ENCODE measurements around the gene NFIA.

- TF ChIP-seq LARP7 (IDR thresholded peaks at IDR 0.05) (no peak), ZHX1 (conservative IDR thresholded peaks at IDR 0.05; ENCODE audit: low read length) (no peak), NBN (IDR thresholded peaks at IDR 0.05; ENCODE audit: low read depth) (no peak), TBP (optimal IDR thresholded peaks at IDR 0.05; ENCODE audit: low read depth, low read length) (no peak), POLR2A (conservative IDR thresholded peaks at IDR 0.05) (no peak), CBX5 (IDR thresholded peaks at IDR 0.05; ENCODE audit: borderline replicate concordance, low read depth) (no peak), EZH2 (IDR thresholded peaks at IDR 0.05; ENCODE audit: borderline replicate concordance, low read depth, low read length) (no peak), ATF7 (IDR thresholded peaks at IDR 0.05) (no peak)
- TF ChIP-seq, protein P1, sequence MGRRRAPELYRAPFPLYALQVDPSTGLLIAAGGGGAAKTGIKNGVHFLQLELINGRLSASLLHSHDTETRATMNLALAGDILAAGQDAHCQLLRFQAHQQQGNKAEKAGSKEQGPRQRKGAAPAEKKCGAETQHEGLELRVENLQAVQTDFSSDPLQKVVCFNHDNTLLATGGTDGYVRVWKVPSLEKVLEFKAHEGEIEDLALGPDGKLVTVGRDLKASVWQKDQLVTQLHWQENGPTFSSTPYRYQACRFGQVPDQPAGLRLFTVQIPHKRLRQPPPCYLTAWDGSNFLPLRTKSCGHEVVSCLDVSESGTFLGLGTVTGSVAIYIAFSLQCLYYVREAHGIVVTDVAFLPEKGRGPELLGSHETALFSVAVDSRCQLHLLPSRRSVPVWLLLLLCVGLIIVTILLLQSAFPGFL (CRISPR knock-in tag; IDR thresholded peaks at IDR 0.05), result no peak
- TF ChIP-seq, protein P2, sequence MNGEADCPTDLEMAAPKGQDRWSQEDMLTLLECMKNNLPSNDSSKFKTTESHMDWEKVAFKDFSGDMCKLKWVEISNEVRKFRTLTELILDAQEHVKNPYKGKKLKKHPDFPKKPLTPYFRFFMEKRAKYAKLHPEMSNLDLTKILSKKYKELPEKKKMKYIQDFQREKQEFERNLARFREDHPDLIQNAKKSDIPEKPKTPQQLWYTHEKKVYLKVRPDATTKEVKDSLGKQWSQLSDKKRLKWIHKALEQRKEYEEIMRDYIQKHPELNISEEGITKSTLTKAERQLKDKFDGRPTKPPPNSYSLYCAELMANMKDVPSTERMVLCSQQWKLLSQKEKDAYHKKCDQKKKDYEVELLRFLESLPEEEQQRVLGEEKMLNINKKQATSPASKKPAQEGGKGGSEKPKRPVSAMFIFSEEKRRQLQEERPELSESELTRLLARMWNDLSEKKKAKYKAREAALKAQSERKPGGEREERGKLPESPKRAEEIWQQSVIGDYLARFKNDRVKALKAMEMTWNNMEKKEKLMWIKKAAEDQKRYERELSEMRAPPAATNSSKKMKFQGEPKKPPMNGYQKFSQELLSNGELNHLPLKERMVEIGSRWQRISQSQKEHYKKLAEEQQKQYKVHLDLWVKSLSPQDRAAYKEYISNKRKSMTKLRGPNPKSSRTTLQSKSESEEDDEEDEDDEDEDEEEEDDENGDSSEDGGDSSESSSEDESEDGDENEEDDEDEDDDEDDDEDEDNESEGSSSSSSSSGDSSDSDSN (IDR thresholded peaks at IDR 0.05; ENCODE audit: borderline replicate concordance in 1 of 2, low read depth in 2 of 2, low read length in 2 of 2), result no peak
- TF ChIP-seq, protein P3, sequence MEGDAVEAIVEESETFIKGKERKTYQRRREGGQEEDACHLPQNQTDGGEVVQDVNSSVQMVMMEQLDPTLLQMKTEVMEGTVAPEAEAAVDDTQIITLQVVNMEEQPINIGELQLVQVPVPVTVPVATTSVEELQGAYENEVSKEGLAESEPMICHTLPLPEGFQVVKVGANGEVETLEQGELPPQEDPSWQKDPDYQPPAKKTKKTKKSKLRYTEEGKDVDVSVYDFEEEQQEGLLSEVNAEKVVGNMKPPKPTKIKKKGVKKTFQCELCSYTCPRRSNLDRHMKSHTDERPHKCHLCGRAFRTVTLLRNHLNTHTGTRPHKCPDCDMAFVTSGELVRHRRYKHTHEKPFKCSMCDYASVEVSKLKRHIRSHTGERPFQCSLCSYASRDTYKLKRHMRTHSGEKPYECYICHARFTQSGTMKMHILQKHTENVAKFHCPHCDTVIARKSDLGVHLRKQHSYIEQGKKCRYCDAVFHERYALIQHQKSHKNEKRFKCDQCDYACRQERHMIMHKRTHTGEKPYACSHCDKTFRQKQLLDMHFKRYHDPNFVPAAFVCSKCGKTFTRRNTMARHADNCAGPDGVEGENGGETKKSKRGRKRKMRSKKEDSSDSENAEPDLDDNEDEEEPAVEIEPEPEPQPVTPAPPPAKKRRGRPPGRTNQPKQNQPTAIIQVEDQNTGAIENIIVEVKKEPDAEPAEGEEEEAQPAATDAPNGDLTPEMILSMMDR (IDR thresholded peaks at IDR 0.05 in 2 of 3, conservative IDR thresholded peaks at IDR 0.05 in 1 of 3; ENCODE audit: insufficient read depth in 2 of 3, low read depth in 1 of 3, low read length in 3 of 3), result no peak
Observed at GRCh38 chr1:61420909-61421835, 338.8 kb downstream of the NFIA start.
